CD8-positive, alpha-beta memory T cell (primary cell): ENCODE results near the gene COL25A1. TPM values are rescaled to one million over a fixed set of nuclear protein-coding genes. Genes with fewer than 3 reads are reported as not detected.
"Not testable (repeated sequence)": the region's sequence is repeated elsewhere in the genome, so short reads cannot be mapped to it uniquely, and the experiment has no call there.

Experiments
- CTCF ChIA-PET: fragments of 350-600 bp; sonication (Branson Sonifier 250); formaldehyde crosslinking; loops from one replicate; lab custom pipeline; 2021; ENCODE audit warnings: antibody characterized with exemption; lab: Charles Lee
- POLR2A ChIA-PET: fragments of 350-600 bp; sonication (Branson Sonifier 250); formaldehyde crosslinking; loops from one replicate; lab custom pipeline; 2021; ENCODE audit warnings: antibody characterized with exemption; lab: Charles Lee
- DNase-seq, 5 donors: peaks; one replicate each; pipeline versions ENCODE4 v3.0.0 to v3.0.0-alpha.2; 2020 to 2022; ENCODE audit warnings: mixed read lengths in 1 of 5
- H3K27ac ChIP-seq: one replicate; pipeline ENCODE4 v1.7.0; 2013; ENCODE audit warnings: low read depth, mild to moderate bottlenecking, low read length, moderate library complexity
- H3K27me3 ChIP-seq: 2 replicates; pipeline ENCODE4 v1.7.0; 2013; ENCODE audit warnings: low read length, mild to moderate bottlenecking; ENCODE audit not compliant: insufficient read depth, poor library complexity, severe bottlenecking
- H3K36me3 ChIP-seq: 2 replicates; pipeline ENCODE4 v1.7.0; 2013; ENCODE audit warnings: mild to moderate bottlenecking, low read length, moderate library complexity; ENCODE audit not compliant: insufficient read depth
- H3K4me1 ChIP-seq: 2 replicates; pipeline ENCODE4 v1.7.0; 2013; ENCODE audit warnings: mild to moderate bottlenecking, low read length, moderate library complexity; ENCODE audit not compliant: insufficient read depth
- H3K4me3 ChIP-seq: 2 replicates; pipeline ENCODE4 v1.7.0; 2013; ENCODE audit warnings: mild to moderate bottlenecking, low read length
- H3K9me3 ChIP-seq: 2 replicates; pipeline ENCODE4 v1.7.0; 2013; ENCODE audit warnings: mild to moderate bottlenecking, low read length
- H3K27ac Mint-ChIP-seq, 8 donors: one replicate each; pipeline ENCODE4 v1.8.0; 2020 to 2021; ENCODE audit warnings: mixed read lengths in 8 of 8, mild to moderate bottlenecking in 6 of 8, inconsistent platforms in 3 of 8, moderate library complexity in 3 of 8
- H3K27me3 Mint-ChIP-seq, 2 donors: one replicate each; pipeline ENCODE4 v1.8.0; 2020 to 2021; ENCODE audit warnings: mixed read lengths in 2 of 2, mild to moderate bottlenecking in 1 of 2, moderate library complexity in 1 of 2
- H3K36me3 Mint-ChIP-seq, 3 donors: one replicate each; pipeline ENCODE4 v1.8.0; 2020 to 2021; ENCODE audit warnings: mixed read lengths in 3 of 3, inconsistent platforms in 1 of 3, mild to moderate bottlenecking in 1 of 3
- H3K4me1 Mint-ChIP-seq, 3 donors: one replicate each; pipeline ENCODE4 v1.8.0; 2020 to 2021; ENCODE audit warnings: mixed read lengths in 3 of 3, inconsistent platforms in 1 of 3, mild to moderate bottlenecking in 1 of 3
- H3K4me3 Mint-ChIP-seq, 7 donors: one replicate each; pipeline ENCODE4 v1.8.0; 2020 to 2021; ENCODE audit warnings: mixed read lengths in 7 of 7, mild to moderate bottlenecking in 6 of 7, moderate library complexity in 4 of 7, inconsistent platforms in 2 of 7
- H3K9me3 Mint-ChIP-seq, 5 donors: one replicate each; pipeline ENCODE4 v1.8.0; 2020 to 2022; ENCODE audit warnings: mixed read lengths in 5 of 5, mild to moderate bottlenecking in 3 of 5, moderate library complexity in 2 of 5, inconsistent platforms in 1 of 5
- polyA plus RNA-seq: library from polyadenylated mRNA; unstranded; fragments of 300-500 nt; fragmentation: Illumina TruSeq; gene quantifications from one replicate; pipeline ENCODE4 v1.2.3, GENCODE V29; 2021
- total RNA-seq, 2 experiments: library from RNA; stranded (reverse); gene quantifications; one replicate each; pipeline ENCODE4 v1.2.3, GENCODE V29; 2021

Gene COL25A1
- total and polyA plus RNA-seq, 3 experiments from 2014 or later, result not detected

DNA sequence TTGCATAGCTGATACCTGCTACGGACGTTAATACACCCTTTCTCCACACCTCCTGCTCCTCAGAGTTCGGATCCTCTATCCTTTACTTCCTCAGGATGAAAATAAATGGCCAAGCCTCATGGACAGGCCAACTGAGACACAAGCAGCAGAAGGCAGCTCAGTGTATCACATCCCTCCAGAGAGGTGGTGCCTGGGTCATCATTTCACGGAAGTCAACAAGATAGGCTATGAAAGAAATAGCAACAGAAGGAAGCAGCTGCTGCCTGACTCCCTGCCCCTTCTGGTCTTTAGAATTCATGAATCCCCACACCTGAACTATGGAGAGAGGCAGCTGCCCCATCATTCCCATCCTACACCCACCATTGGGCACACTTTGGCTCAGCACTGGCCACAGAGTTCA is 272.5 kb downstream of the COL25A1 start:
- H3K9me3 ChIP-seq, result no peaks in the 10 kb centered on the region

DNA sequence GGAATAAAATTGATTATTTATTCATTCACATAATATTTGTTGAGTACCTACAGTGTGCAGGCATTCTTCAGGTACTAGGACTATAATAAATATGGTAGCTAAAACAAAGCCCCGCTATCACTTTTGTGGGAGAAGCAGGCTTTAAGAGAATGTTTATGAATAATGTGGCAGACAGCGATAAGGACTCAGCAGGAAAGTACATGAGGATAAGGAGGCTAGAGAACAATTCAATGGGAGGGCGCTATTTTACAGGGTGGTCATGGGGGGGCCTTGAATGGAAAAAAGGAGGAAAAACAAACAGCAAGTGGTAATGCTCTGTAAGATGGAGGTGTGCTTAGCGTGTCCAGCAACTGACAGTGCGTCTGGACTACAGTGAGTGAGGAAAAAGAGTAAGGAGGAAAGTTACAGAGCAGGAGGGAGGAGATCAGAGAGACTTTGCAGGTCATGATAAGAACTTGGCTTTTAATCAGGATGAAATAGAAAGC is 275.4 kb downstream of the COL25A1 start:
- H3K36me3 ChIP-seq, result peaks cover 3% of the 10 kb centered on the region
- H3K27me3 ChIP-seq, result no peaks in the 10 kb centered on the region
- ChIA-PET CTCF (no interaction called here), POLR2A (no interaction called here)
- H3K27ac Mint-ChIP-seq, result no peak overlapping the region
- no peak for DNase-seq
- H3K27me3 Mint-ChIP-seq, result peaks cover 0 to 1% of the 10 kb centered on the region in 2 donors
- H3K27ac ChIP-seq, result no peak overlapping the region
- H3K4me3 Mint-ChIP-seq, result no peak overlapping the region
- H3K36me3 Mint-ChIP-seq, result no peaks in the 10 kb centered on the region
- no peaks in the 10 kb centered on the region for H3K9me3 ChIP-seq
- H3K4me1 ChIP-seq, result no peaks in the 10 kb centered on the region
- no peak overlapping the region for H3K4me3 ChIP-seq
- peaks cover 4 to 7% (median 5%) of the 10 kb centered on the region in 5 donors for H3K9me3 Mint-ChIP-seq
- no peaks in the 10 kb centered on the region for H3K4me1 Mint-ChIP-seq

More for the DNA sequence above, 272.5 kb downstream of the COL25A1 start:
- ChIA-PET CTCF (no interaction called here), POLR2A (no interaction called here)
- H3K4me3 ChIP-seq, result no peak overlapping the region
- H3K27ac ChIP-seq, result no peak overlapping the region
- no peaks in the 10 kb centered on the region for H3K4me1 Mint-ChIP-seq
- no peaks in the 10 kb centered on the region for H3K36me3 ChIP-seq
- no peaks in the 10 kb centered on the region for H3K27me3 ChIP-seq
- no peak overlapping the region for H3K4me3 Mint-ChIP-seq
- no peak for DNase-seq
- H3K36me3 Mint-ChIP-seq, result no peaks in the 10 kb centered on the region
- H3K27ac Mint-ChIP-seq, result no peak overlapping the region
- no peaks in the 10 kb centered on the region for H3K27me3 Mint-ChIP-seq
- H3K4me1 ChIP-seq, result no peaks in the 10 kb centered on the region
- H3K9me3 Mint-ChIP-seq, result no peaks in the 10 kb centered on the region

DNA sequence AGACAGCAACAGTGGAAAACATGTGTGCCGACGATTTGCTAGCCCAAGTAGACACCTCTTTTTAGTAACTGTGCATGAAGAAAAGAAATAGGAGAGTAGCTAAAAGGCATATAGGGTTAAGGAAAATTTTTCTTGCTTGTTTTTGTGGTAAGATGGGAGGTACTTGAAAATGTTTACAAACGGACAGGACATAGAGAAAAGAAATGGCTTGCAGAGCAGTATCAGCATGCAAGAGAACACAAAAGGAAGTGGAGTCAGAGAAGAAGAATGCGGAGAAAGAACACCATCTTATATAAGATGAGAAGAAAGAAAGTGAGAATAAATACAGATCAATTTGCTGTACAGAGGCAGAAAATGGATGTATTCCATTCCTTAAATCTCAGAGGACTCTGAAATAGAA is 275.9 kb downstream of the COL25A1 start:
- no peak overlapping the region for H3K27ac ChIP-seq
- H3K27me3 ChIP-seq, result no peaks in the 10 kb centered on the region
- Mint-ChIP-seq H3K4me3 (no peak overlapping the region), H3K27ac (no peak overlapping the region), H3K36me3 (no peaks in the 10 kb centered on the region), H3K27me3 (peaks cover 0 to 1% of the 10 kb centered on the region in 2 donors), H3K9me3 (peaks cover 8 to 10% (median 9%) of the 10 kb centered on the region in 5 donors), H3K4me1 (no peaks in the 10 kb centered on the region)
- ChIA-PET POLR2A (no interaction called here), CTCF (no interaction called here)
- peaks cover 3% of the 10 kb centered on the region for H3K36me3 ChIP-seq
- H3K4me1 ChIP-seq, result no peaks in the 10 kb centered on the region
- DNase-seq, result no peak
- H3K4me3 ChIP-seq, result no peak overlapping the region
- H3K9me3 ChIP-seq, result no peaks in the 10 kb centered on the region

DNA sequence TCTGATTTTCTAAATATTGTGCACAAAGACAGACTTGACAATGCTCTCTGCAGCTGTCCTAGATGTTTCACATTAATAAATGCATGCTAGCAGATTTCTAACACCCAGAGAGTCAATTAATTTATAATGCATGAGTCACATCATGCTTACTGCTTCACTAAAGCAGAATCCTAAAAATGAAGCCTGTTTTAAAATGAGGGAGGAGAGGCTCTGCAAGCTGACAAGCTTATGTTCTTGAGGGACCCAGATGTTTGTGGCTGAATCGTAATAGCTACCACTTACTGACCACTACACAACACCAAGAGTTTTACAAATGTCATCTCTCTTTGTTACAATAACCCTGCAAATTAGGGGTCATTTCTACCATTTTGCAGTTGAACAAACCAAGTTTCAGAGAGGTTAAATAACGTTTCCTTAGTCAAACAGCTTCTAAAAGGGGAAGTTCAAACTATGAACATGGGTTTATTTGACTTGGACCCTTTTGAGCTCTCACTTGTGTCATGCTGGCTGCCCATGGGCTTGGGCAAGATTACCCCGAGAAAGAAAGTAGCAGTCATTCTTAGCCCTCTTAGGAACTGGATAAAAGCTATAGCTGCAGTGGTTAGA is 276.9 kb downstream of the COL25A1 start:
- Mint-ChIP-seq H3K4me3 (no peak overlapping the region), H3K27ac (no peak overlapping the region), H3K27me3 (peaks cover 0 to 1% of the 10 kb centered on the region in 2 donors), H3K4me1 (no peaks in the 10 kb centered on the region), H3K9me3 (peaks cover 8 to 17% (median 14%) of the 10 kb centered on the region in 5 donors), H3K36me3 (no peaks in the 10 kb centered on the region)
- Histone ChIP-seq H3K27ac (no peak overlapping the region), H3K27me3 (no peaks in the 10 kb centered on the region), H3K36me3 (peaks cover 3% of the 10 kb centered on the region), H3K9me3 (no peaks in the 10 kb centered on the region), H3K4me1 (no peaks in the 10 kb centered on the region), H3K4me3 (no peak overlapping the region)
- CTCF ChIA-PET, result no interaction called here
- POLR2A ChIA-PET, result no interaction called here
- DNase-seq, result no peak

DNA sequence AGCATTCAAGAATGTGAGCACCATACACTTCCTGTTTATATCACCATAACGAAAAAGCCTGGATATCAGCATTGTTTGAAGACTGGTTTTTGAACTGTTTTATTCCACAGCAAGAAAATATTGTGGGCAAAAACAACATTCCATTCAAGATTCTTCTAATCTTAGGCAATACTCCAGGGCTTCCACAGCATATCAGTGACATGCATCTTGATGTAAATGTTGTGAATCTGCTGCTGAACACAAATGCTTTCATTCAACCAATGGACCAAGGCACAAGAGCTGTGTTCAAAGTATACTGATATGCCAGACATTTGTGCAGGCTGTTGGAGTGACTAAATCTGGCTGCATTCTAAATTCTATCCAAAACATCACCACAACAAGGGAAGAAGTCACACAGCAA is 279.5 kb downstream of the COL25A1 start:
- H3K4me3 ChIP-seq, result no peak overlapping the region
- no peaks in the 10 kb centered on the region for H3K27me3 ChIP-seq
- H3K4me1 Mint-ChIP-seq, result no peaks in the 10 kb centered on the region
- H3K9me3 ChIP-seq, result no peaks in the 10 kb centered on the region
- peaks cover 3% of the 10 kb centered on the region for H3K36me3 ChIP-seq
- DNase-seq, result no peak
- peaks cover 0 to 1% of the 10 kb centered on the region in 2 donors for H3K27me3 Mint-ChIP-seq
- H3K27ac Mint-ChIP-seq, result no peak overlapping the region
- no peaks in the 10 kb centered on the region for H3K4me1 ChIP-seq
- POLR2A ChIA-PET, result no interaction called here
- H3K4me3 Mint-ChIP-seq, result no peak overlapping the region
- no peaks in the 10 kb centered on the region for H3K36me3 Mint-ChIP-seq
- H3K9me3 Mint-ChIP-seq, result peaks cover 8 to 20% (median 14%) of the 10 kb centered on the region in 5 donors
- CTCF ChIA-PET, result no interaction called here
- no peak overlapping the region for H3K27ac ChIP-seq

DNA sequence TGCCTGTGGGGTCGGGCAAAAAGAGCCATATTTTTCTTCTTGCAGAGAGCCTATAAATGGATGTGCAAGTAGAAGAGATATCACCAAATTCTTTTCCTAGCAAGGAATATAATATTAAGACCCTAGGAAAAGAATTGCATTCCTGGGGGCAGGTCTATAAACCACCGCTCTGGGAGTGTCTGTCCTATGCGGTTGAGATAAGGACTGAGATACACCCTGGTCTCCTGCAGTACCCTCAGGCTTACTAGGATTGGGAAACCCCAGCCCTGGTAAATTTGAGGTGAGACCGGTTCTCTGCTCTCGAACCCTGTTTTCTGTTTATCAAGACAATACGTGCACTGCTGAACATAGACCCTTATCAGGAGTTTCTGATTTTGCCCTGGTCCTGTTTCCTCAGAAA is 280.8 kb downstream of the COL25A1 start:
- H3K4me1 Mint-ChIP-seq, H3K27ac ChIP-seq, H3K27ac Mint-ChIP-seq, H3K4me3 ChIP-seq, H3K27me3 ChIP-seq, POLR2A ChIA-PET, H3K4me3 Mint-ChIP-seq, H3K9me3 ChIP-seq, H3K4me1 ChIP-seq, DNase-seq, H3K36me3 Mint-ChIP-seq, H3K27me3 Mint-ChIP-seq, H3K36me3 ChIP-seq, CTCF ChIA-PET: not testable (repeated sequence)
- H3K9me3 Mint-ChIP-seq, result peaks cover 8 to 20% (median 14%) of the 10 kb centered on the region in 5 donors

DNA sequence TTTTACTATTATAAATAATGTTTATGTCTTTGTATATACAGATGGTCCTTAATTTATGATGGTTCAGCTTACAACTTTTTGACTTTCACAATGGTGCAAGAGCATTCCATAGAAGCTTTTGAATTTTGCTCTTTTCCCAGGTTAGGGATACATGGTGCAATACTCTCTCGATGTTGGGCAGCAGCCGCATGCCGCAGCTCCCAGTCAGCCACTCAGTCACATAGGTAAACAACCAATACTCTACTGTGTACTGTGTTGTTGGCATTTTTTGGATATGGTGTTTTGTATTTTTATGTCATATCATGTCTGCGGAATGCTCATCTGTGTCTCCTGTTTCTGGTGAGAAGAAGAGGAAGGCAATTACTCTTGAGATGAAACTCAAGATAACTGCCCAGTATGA is 281.6 kb downstream of the COL25A1 start:
- Histone ChIP-seq H3K9me3 (no peaks in the 10 kb centered on the region), H3K4me3 (no peak overlapping the region), H3K27me3 (no peaks in the 10 kb centered on the region), H3K36me3 (peaks cover 3% of the 10 kb centered on the region), H3K27ac (no peak overlapping the region), H3K4me1 (no peaks in the 10 kb centered on the region)
- Mint-ChIP-seq H3K36me3 (no peaks in the 10 kb centered on the region), H3K27ac (no peak overlapping the region), H3K4me1 (no peaks in the 10 kb centered on the region), H3K9me3 (peaks cover 8 to 20% (median 14%) of the 10 kb centered on the region in 5 donors), H3K4me3 (no peak overlapping the region), H3K27me3 (peaks cover 0 to 3% of the 10 kb centered on the region in 2 donors)
- POLR2A ChIA-PET, result no interaction called here
- CTCF ChIA-PET, result no interaction called here
- no peak for DNase-seq

DNA sequence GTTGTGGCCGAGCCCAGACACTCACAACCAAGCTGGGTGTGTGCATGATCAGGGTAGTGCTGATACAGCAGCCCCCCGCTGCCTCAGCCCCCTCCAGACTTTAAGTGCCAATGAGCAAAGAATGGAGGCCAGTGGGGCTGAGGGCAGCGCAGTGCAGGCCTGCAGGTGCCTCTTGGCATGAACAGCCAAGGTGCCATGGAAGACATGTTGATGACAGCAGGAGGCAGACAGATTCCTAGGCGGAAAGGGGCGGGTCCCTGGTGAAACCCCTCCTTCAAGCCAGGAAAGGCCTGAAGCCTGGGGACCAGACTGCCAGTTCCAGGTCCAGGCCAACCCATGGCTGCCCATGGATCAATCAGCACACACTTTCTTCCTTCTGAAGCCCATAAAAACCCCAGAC is 286.3 kb downstream of the COL25A1 start:
- CTCF ChIA-PET, result no interaction called here

More for the DNA sequence above, 286.3 kb downstream of the COL25A1 start:
- H3K36me3 ChIP-seq, result no peaks in the 10 kb centered on the region
- H3K4me3 Mint-ChIP-seq, result no peak overlapping the region
- POLR2A ChIA-PET, result no interaction called here
- H3K4me1 Mint-ChIP-seq, result no peaks in the 10 kb centered on the region
- no peaks in the 10 kb centered on the region for H3K36me3 Mint-ChIP-seq
- no peak overlapping the region for H3K27ac Mint-ChIP-seq
- H3K27ac ChIP-seq, result no peak overlapping the region
- no peaks in the 10 kb centered on the region for H3K27me3 ChIP-seq
- peaks cover 0 to 9% (median 4%) of the 10 kb centered on the region in 5 donors for H3K9me3 Mint-ChIP-seq
- no peak for DNase-seq
- H3K4me1 ChIP-seq, result no peaks in the 10 kb centered on the region
- no peaks in the 10 kb centered on the region for H3K9me3 ChIP-seq
- H3K27me3 Mint-ChIP-seq, result peaks cover 5 to 11% of the 10 kb centered on the region in 2 donors
- H3K4me3 ChIP-seq, result no peak overlapping the region
